KMS-11 (cell line): ENCODE data around the gene ANKRD33B.

Experiments used
- H2AFZ ChIP-seq: fragments of 200-600 bp; sonication (generic); 2 replicates; pipeline ENCODE4 v1.6.1; 2016; ENCODE audit warnings: antibody characterized with exemption, mixed run types, low read depth
- H3K27ac ChIP-seq: fragments of 200-600 bp; sonication (generic); 2 replicates; pipeline ENCODE4 v1.6.1; 2016; ENCODE audit warnings: mild to moderate bottlenecking, mixed run types
- H3K27me3 ChIP-seq: fragments of 200-600 bp; sonication (generic); 2 replicates; pipeline ENCODE4 v1.6.1; 2017; ENCODE audit warnings: mild to moderate bottlenecking, low read depth, mixed run types, moderate library complexity; ENCODE audit not compliant: insufficient read depth
- H3K36me3 ChIP-seq: fragments of 200-600 bp; sonication (generic); 2 replicates; pipeline ENCODE4 v1.6.1; 2017; ENCODE audit warnings: mild to moderate bottlenecking, mixed run types; ENCODE audit not compliant: insufficient read depth
- H3K4me1 ChIP-seq: fragments of 200-600 bp; sonication (generic); 2 replicates; pipeline ENCODE4 v1.6.1; 2016; ENCODE audit warnings: mild to moderate bottlenecking, low read depth, mixed run types; ENCODE audit not compliant: poor library complexity, severe bottlenecking
- H3K4me2 ChIP-seq: fragments of 200-600 bp; sonication (generic); 2 replicates; pipeline ENCODE4 v1.7.0; 2016; ENCODE audit warnings: mild to moderate bottlenecking, mixed run types
- H3K4me3 ChIP-seq: fragments of 200-600 bp; sonication (generic); IDR thresholded peaks from 2 replicates; pipeline ENCODE4 v1.6.1; 2017; ENCODE audit warnings: low read depth, low read length, mixed read lengths; ENCODE audit not compliant: insufficient read depth
- H3K79me2 ChIP-seq: fragments of 200-600 bp; sonication (generic); 2 replicates; pipeline ENCODE4 v1.6.1; 2016; ENCODE audit warnings: low read depth, mixed run types; ENCODE audit not compliant: insufficient read depth
- H3K9ac ChIP-seq: fragments of 200-600 bp; sonication (generic); 2 replicates; pipeline ENCODE4 v1.6.1; 2016; ENCODE audit warnings: mild to moderate bottlenecking, mixed run types
- H4K20me1 ChIP-seq: fragments of 200-600 bp; sonication (generic); 2 replicates; pipeline ENCODE4 v1.6.1; 2016; ENCODE audit warnings: mild to moderate bottlenecking, mixed run types; ENCODE audit not compliant: insufficient read depth
- CTCF ChIP-seq: fragments of 200-600 bp; sonication (generic); conservative IDR thresholded peaks from 2 replicates; pipeline ENCODE4 v1.6.1; 2017; ENCODE audit warnings: low read depth, mild to moderate bottlenecking, antibody characterized with exemption, low read length, moderate library complexity, mixed read lengths

Gene ANKRD33B

GRCh38 chr5:10652606-10653005, 88.7 kb downstream of the ANKRD33B start:
- H3K36me3 ChIP-seq, result no peaks in the 10 kb centered on the region
- H3K9ac ChIP-seq, result no peak overlapping the region
- no peaks in the 10 kb centered on the region for H4K20me1 ChIP-seq
- H2AFZ ChIP-seq, result no peak overlapping the region
- H3K4me1 ChIP-seq, result no peaks in the 10 kb centered on the region
- H3K27me3 ChIP-seq, result no peaks in the 10 kb centered on the region
- H3K27ac ChIP-seq, result no peak overlapping the region
- H3K4me3 ChIP-seq, result no peak overlapping the region
- no peak overlapping the region for H3K4me2 ChIP-seq
- TF ChIP-seq CTCF, result no peak
- H3K79me2 ChIP-seq, result no peaks in the 10 kb centered on the region

GRCh38 chr5:10653043-10653442, 89.2 kb downstream of the ANKRD33B start:
- Histone ChIP-seq H3K4me2 (no peak overlapping the region), H3K79me2 (no peaks in the 10 kb centered on the region), H3K27me3 (no peaks in the 10 kb centered on the region), H3K27ac (no peak overlapping the region), H3K4me1 (no peaks in the 10 kb centered on the region), H3K36me3 (no peaks in the 10 kb centered on the region), H2AFZ (no peak overlapping the region), H4K20me1 (no peaks in the 10 kb centered on the region), H3K9ac (no peak overlapping the region), H3K4me3 (no peak overlapping the region)
- no peak for TF ChIP-seq CTCF

- TF ChIP-seq CTCF, result no peak
- Histone ChIP-seq H3K4me2 (no peak overlapping the region), H3K9ac (no peak overlapping the region), H3K4me1 (no peaks in the 10 kb centered on the region), H3K79me2 (no peaks in the 10 kb centered on the region), H3K27me3 (no peaks in the 10 kb centered on the region), H4K20me1 (no peaks in the 10 kb centered on the region), H3K27ac (no peak overlapping the region), H3K4me3 (no peak overlapping the region), H3K36me3 (no peaks in the 10 kb centered on the region), H2AFZ (no peak overlapping the region)
Observed at GRCh38 chr5:10653751-10654400, 90.0 kb downstream of the ANKRD33B start.

GRCh38 chr5:10654566-10654965, 90.7 kb downstream of the ANKRD33B start:
- Histone ChIP-seq H3K36me3 (no peaks in the 10 kb centered on the region), H4K20me1 (no peaks in the 10 kb centered on the region), H3K4me3 (no peak overlapping the region), H2AFZ (no peak overlapping the region), H3K79me2 (no peaks in the 10 kb centered on the region), H3K27me3 (no peaks in the 10 kb centered on the region), H3K9ac (no peak overlapping the region), H3K4me1 (no peaks in the 10 kb centered on the region), H3K27ac (no peak overlapping the region), H3K4me2 (no peak overlapping the region)
- TF ChIP-seq CTCF, result no peak
